HepG2 (cell line): ENCODE results near the gene CCNF. TPM values are rescaled to one million over a fixed set of nuclear protein-coding genes. Genes with fewer than 3 reads are reported as not detected.

Experiments used
- ATAC-seq: fragments of 200-7000 bp; cut with Tn5 transposase; 3 replicates; pipeline ENCODE4 v1.9.1; 2020; ENCODE audit warnings: mild to moderate bottlenecking, moderate library complexity
- BruUV-seq: library from RNA; stranded (reverse); fragments of 400-500 nt; replicated peaks from 2 replicates; lab custom pipeline; 2021; lab: Mats Ljungman, UMichigan
- CTCF ChIA-PET: fragments of 300-600 bp; formaldehyde crosslinking; extraction: SDS; loops from one replicate; lab custom pipeline; 2021; ENCODE audit warnings: low total read pairs, inconsistent platforms, low intra/inter-chr PET ratio; lab: Yijun Ruan, JAX
- POLR2A ChIA-PET: fragments of 350-600 bp; sonication (Branson Sonifier 250); formaldehyde crosslinking; loops from one replicate; lab custom pipeline; 2020; ENCODE audit warnings: antibody characterized with exemption, inconsistent platforms; lab: Yijun Ruan, JAX
- DNase-seq: peaks from one replicate; pipeline ENCODE4 v3.0.0-alpha.2; 2015; ENCODE audit warnings: low spot score
- FAIRE-seq: peaks from 3 replicates; lab custom pipeline; 2011; peaks lifted over from hg19 to GRCh38; lab: Jason Lieb, UNC
- H2AFZ ChIP-seq: one replicate; pipeline ENCODE4 v1.6.1; 2011; ENCODE audit warnings: low read length, inconsistent platforms
- H3K27ac ChIP-seq: fragments of 300-600 bp; 3 replicates; pipeline ENCODE4 v1.8.0; 2011; ENCODE audit warnings: mixed run types, mild to moderate bottlenecking, mixed read lengths, low read length, inconsistent platforms; ENCODE audit not compliant: insufficient read depth; ENCODE audit errors: extremely low read length
- H3K27me3 ChIP-seq, 2 experiments: fragments of 200-600 bp in 1 of 2; 2 replicates in 1 of 2; 3 replicates in 1 of 2; pipeline versions ENCODE4 v1.6.0 to v1.8.0; 2011; ENCODE audit warnings: low read length in 2 of 2, mild to moderate bottlenecking in 2 of 2, moderate library complexity in 2 of 2, inconsistent platforms in 1 of 2; ENCODE audit not compliant: insufficient read depth in 2 of 2, control insufficient read depth in 1 of 2
- H3K36me3 ChIP-seq, 2 experiments: fragments of 200-600 bp in 1 of 2; replicated peaks in 1 of 2; 2 replicates in 1 of 2; 3 replicates in 1 of 2; pipeline versions ENCODE4 v1.5.1 to v1.8.0; 2011; ENCODE audit warnings: low read length in 2 of 2, inconsistent platforms in 1 of 2; ENCODE audit not compliant: insufficient read depth in 2 of 2, control insufficient read depth in 1 of 2
- H3K4me1 ChIP-seq: 2 replicates; pipeline ENCODE4 v1.5.1; 2012; ENCODE audit warnings: low read length, inconsistent platforms; ENCODE audit not compliant: insufficient read depth
- H3K4me2 ChIP-seq: 2 replicates; pipeline ENCODE4 v1.6.0; 2011; ENCODE audit warnings: low read depth, low read length, inconsistent platforms
- H3K4me3 ChIP-seq, 3 experiments: fragments of 200-600 bp in 1 of 3; sonication (generic), shearing (Covaris generic) in 1 of 3; replicated peaks in 1 of 3; 2 replicates each; pipeline ENCODE4 v1.5.1; 2011 to 2016; ENCODE audit warnings: low read length in 3 of 3, inconsistent platforms in 2 of 3, low read depth in 2 of 3, mild to moderate bottlenecking in 2 of 3, control low read depth in 1 of 3, mixed read lengths in 1 of 3; ENCODE audit not compliant: insufficient read depth in 1 of 3
- H3K79me2 ChIP-seq: one replicate; pipeline ENCODE4 v1.6.1; 2011; ENCODE audit warnings: low read length, inconsistent platforms; ENCODE audit not compliant: insufficient read depth
- H3K9ac ChIP-seq: 2 replicates; pipeline ENCODE4 v1.6.0; 2011; ENCODE audit warnings: mild to moderate bottlenecking, low read depth, low read length, inconsistent platforms; ENCODE audit not compliant: insufficient read depth
- H3K9me3 ChIP-seq: 2 replicates; pipeline ENCODE4 v1.5.1; 2012; ENCODE audit warnings: mild to moderate bottlenecking, low read length
- H4K20me1 ChIP-seq: 2 replicates; pipeline ENCODE4 v1.6.0; 2011; ENCODE audit warnings: inconsistent platforms, mild to moderate bottlenecking, low read length, moderate library complexity; ENCODE audit not compliant: insufficient read depth
- AGO2 ChIP-seq: fragments of 200-400 bp; formaldehyde crosslinking; optimal IDR thresholded peaks from 2 replicates; pipeline ENCODE3; 2017; ENCODE audit warnings: mild to moderate bottlenecking, low read depth, low read length, moderate library complexity
- CBFB ChIP-seq: sonication (generic); formaldehyde crosslinking; IDR thresholded peaks from 2 replicates; pipeline ENCODE4 v1.4.0; 2020; ENCODE audit warnings: missing genetic modification reagents
- KDM5A ChIP-seq: fragments of 200-600 bp; sonication (generic); IDR thresholded peaks from 2 replicates; pipeline ENCODE4 v1.7.0; 2018; ENCODE audit warnings: antibody characterized with exemption, mild to moderate bottlenecking, low read length, borderline replicate concordance
- ZNF33A ChIP-seq: sonication (generic); formaldehyde crosslinking; IDR thresholded peaks from 2 replicates; pipeline ENCODE4 v1.5.1; 2020; ENCODE audit warnings: missing genetic modification reagents, mild to moderate bottlenecking, moderate library complexity, borderline replicate concordance
- ZNF530 ChIP-seq: sonication (generic); formaldehyde crosslinking; IDR thresholded peaks from 2 replicates; pipeline ENCODE4 v1.5.0; 2020; ENCODE audit warnings: low read depth, mild to moderate bottlenecking, missing genetic modification reagents
- ZNF616 ChIP-seq: sonication (generic); formaldehyde crosslinking; IDR thresholded peaks from 2 replicates; pipeline ENCODE4 v1.5.0; 2020; ENCODE audit warnings: low read depth, mild to moderate bottlenecking, missing genetic modification reagents
- ZNF646 ChIP-seq: sonication (generic); formaldehyde crosslinking; IDR thresholded peaks from 2 replicates; pipeline ENCODE4 v1.9.0; 2021; ENCODE audit warnings: mild to moderate bottlenecking, missing genetic modification reagents
- WGBS: methylation state at CpG from one replicate; pipeline ENCODE4 v1.1.6; 2017; ENCODE audit warnings: low lambda C conversion rate; 5-methylcytosine and 5-hydroxymethylcytosine counted together
- in situ Hi-C: cut with HindIII; loops from 2 replicates; pipeline ENCODE4 v1.10.0; 2017; ENCODE audit warnings: low pct_unique_long_range_greater_than_20kb; ENCODE audit not compliant: extremely low pct_ligation_motif_present
- intact Hi-C: fragments of 100-400 bp; cut with micrococcal nuclease; formaldehyde crosslinking; loops from one replicate; pipeline ENCODE4 v1.10.0; 2022; ENCODE audit not compliant: unreplicated experiment
- polyA plus RNA-seq, 8 experiments: library from polyadenylated mRNA; depleted of rRNA in 3 of 8; stranded (reverse) in 7 of 8; unstranded in 1 of 8; fragments of >200 nt; fragmentation: Illumina TruSeq in 4 of 8; extraction: Trizol in 4 of 8; gene quantifications; 2 replicates each; pipeline versions ENCODE4 v1.2.1 to v1.2.3, GENCODE V29; 2011 to 2016; ENCODE audit warnings: low read depth in 4 of 8, missing spikeins in 1 of 8, mixed read lengths in 1 of 8; ENCODE audit not compliant: insufficient read depth in 1 of 8
- total RNA-seq, 5 experiments: library from RNA; depleted of rRNA; stranded (reverse); fragments of >200 nt; fragmentation: Illumina TruSeq; extraction: Trizol; gene quantifications; 2 replicates each; pipeline ENCODE4 v1.2.3, GENCODE V29; 2016; ENCODE audit warnings: low read depth in 1 of 5

The CCNF gene
- total and polyA plus RNA-seq, 2 of the 13 experiments (the other 11 are each of a cell fraction or from before 2014, with no cell fraction given), result 6.4 to 22.8 TPM

GRCh38 chr16:2438121-2438520, 8.9 kb downstream of the CCNF start:
- no peaks in the 10 kb centered on the region for H3K9me3 ChIP-seq
- intact Hi-C loops, result no loop called here
- H3K36me3 ChIP-seq, result peaks cover 31 to 48% of the 10 kb centered on the region in 2 experiments; a peak in 4 of 5 replicates
- H3K9ac ChIP-seq, result no peak overlapping the region
- FAIRE-seq (no peak), DNase-seq (no peak), ATAC-seq (no peak)
- H3K27ac ChIP-seq, result no peak overlapping the region
- no peak overlapping the region for H3K4me2 ChIP-seq
- BruUV-seq, result no TSS peak
- WGBS, result 99% methylated on average over 14 of the region's 14 CpGs
- H4K20me1 ChIP-seq, result no peaks in the 10 kb centered on the region
- no peak overlapping the region for H3K4me3 ChIP-seq
- no peaks in the 10 kb centered on the region for H3K27me3 ChIP-seq
- H3K4me1 ChIP-seq, result no peaks in the 10 kb centered on the region
- H3K79me2 ChIP-seq, result no peaks in the 10 kb centered on the region
- POLR2A ChIA-PET, result no interaction called here
- H2AFZ ChIP-seq, result no peak overlapping the region
- CTCF ChIA-PET, result no interaction called here
- in situ Hi-C loops, result no loop called here
- TF ChIP-seq ZNF616 (CRISPR knock-in tag) (no peak), ZNF646 (CRISPR knock-in tag) (no peak), CBFB (CRISPR knock-in tag) (no peak), ZNF530 (CRISPR knock-in tag) (no peak), AGO2 (peak; percentile 19), ZNF33A (no peak), KDM5A (no peak)
- TF ChIP-seq, all 625 proteins: peak for 1
